Stomach smooth muscle (tissue), 2 donors: ENCODE data around the gene SCUBE3.

Source experiments
- H3K27ac ChIP-seq: one replicate; pipeline ENCODE4 v1.7.0; 2013; ENCODE audit warnings: mild to moderate bottlenecking, low read length, inconsistent platforms
- H3K27me3 ChIP-seq, 2 donors: one replicate each; pipeline ENCODE4 v1.7.0; 2013; ENCODE audit warnings: low read length in 2 of 2; ENCODE audit not compliant: insufficient read depth in 2 of 2, control insufficient read depth in 1 of 2
- H3K36me3 ChIP-seq, 2 donors: one replicate each; pipeline ENCODE4 v1.7.0; 2013; ENCODE audit warnings: low read length in 2 of 2; ENCODE audit not compliant: control insufficient read depth in 2 of 2, insufficient read depth in 2 of 2
- H3K4me1 ChIP-seq: one replicate; pipeline ENCODE4 v1.7.0; 2013; ENCODE audit warnings: low read length; ENCODE audit not compliant: control insufficient read depth, insufficient read depth
- H3K4me3 ChIP-seq, 2 donors: one replicate each; pipeline ENCODE4 v1.7.0; 2013; ENCODE audit warnings: low read length in 2 of 2
- H3K9ac ChIP-seq, 2 donors: one replicate each; pipeline ENCODE4 v1.7.0; 2013; ENCODE audit warnings: low read length in 2 of 2, mild to moderate bottlenecking in 1 of 2
- H3K9me3 ChIP-seq, 2 donors: one replicate each; pipeline ENCODE4 v1.7.0; 2013; ENCODE audit warnings: low read length in 2 of 2; ENCODE audit not compliant: control insufficient read depth in 2 of 2
- donor health status: healthy.
- donor health status: Pancreatic carcinoma.

SCUBE3 gene

DNA sequence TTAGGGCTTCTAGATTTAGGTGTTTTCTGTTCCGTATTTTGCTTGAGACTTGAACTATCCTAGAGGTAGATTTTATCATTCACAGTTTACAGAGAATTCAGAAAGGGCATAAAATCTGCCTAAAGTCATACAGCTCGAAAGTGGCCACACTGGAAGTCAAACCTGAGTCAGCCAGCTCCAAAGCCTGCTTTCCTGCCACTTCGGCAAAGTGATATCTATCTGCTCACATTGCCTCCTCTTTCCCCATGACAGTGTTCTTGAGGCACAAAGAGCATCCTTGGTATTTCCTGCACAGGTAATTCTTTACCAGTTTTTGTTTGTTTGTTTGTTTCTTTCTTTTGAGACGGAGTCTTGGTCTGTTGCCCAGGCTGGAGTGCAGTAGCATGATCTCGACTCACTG lies 19.4 kb upstream of the SCUBE3 start:
- H3K9me3 ChIP-seq = no peaks in the 10 kb centered on the region
- H3K4me1 ChIP-seq = no peaks in the 10 kb centered on the region
- H3K9ac ChIP-seq = no peak overlapping the region
- H3K27me3 ChIP-seq = no peaks in the 10 kb centered on the region
- H3K36me3 ChIP-seq = no peaks in the 10 kb centered on the region
- H3K27ac ChIP-seq = no peak overlapping the region
- H3K4me3 ChIP-seq = no peak overlapping the region

- Histone ChIP-seq H3K9me3 (no peaks in the 10 kb centered on the region), H3K4me1 (no peaks in the 10 kb centered on the region), H3K27ac (no peak overlapping the region), H3K9ac (no peak overlapping the region), H3K36me3 (no peaks in the 10 kb centered on the region), H3K27me3 (no peaks in the 10 kb centered on the region), H3K4me3 (no peak overlapping the region)
These were observed 18.5 kb upstream of the SCUBE3 start for GRCh38 chr6:35195120-35195780.

DNA sequence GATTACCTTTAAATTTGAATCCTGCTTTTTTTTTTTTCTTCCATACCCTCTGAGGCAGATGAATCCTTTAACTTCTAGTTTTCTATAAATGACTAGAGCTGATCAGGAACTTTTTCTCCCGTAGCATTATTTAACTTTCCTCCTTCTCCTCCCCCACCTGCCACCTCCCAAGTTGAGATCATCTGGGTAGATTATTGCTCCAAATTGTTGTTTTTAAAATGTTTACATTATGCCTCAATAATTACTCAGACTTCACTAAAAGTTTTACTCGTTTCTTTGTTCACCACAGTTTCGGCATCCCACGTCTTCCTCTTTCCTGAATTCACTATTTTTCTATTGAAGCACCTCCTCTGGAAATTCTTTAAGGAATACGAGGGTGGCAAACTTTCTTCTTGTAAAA lies 16.6 kb upstream of the SCUBE3 start:
- Histone ChIP-seq H3K4me3 (no peak overlapping the region), H3K9me3 (no peaks in the 10 kb centered on the region), H3K27ac (no peak overlapping the region), H3K9ac (no peak overlapping the region), H3K27me3 (peaks cover 0 to 4% of the 10 kb centered on the region in 2 donors), H3K4me1 (no peaks in the 10 kb centered on the region), H3K36me3 (no peaks in the 10 kb centered on the region)

GRCh38 chr6:35199866-35200265 lies 13.9 kb upstream of the SCUBE3 start:
- Histone ChIP-seq H3K27me3 (peaks cover 2 to 9% of the 10 kb centered on the region in 2 donors), H3K27ac (no peak overlapping the region), H3K4me1 (no peaks in the 10 kb centered on the region), H3K36me3 (no peaks in the 10 kb centered on the region), H3K9me3 (no peaks in the 10 kb centered on the region), H3K4me3 (no peak overlapping the region), H3K9ac (no peak overlapping the region)

DNA sequence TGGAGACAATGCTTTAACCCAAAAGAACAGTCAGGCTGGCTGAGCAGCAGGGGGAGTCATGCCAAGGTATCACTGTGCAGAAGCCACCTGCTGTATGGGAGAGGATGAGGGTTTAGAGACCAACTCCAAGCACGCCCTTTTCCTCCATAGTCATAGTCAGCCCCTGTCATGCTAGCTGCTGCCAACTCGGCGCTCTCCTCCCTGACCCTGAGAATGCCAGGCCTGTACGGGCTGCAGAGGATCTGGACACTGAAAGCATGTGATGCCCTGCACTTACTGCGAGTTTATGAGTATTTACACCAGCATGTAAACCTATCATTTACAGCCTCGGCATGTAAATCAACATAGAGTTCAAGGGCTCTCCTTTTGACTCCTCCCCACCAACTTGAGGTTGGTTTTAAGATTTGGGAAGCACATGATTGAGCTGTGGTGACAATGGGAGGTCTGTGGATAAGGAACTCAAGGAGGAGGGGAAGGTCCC lies 11.7 kb upstream of the SCUBE3 start:
- H3K9ac ChIP-seq = no peak overlapping the region
- H3K27ac ChIP-seq = no peak overlapping the region
- no peaks in the 10 kb centered on the region for H3K9me3 ChIP-seq
- H3K36me3 ChIP-seq = no peaks in the 10 kb centered on the region
- H3K4me1 ChIP-seq = no peaks in the 10 kb centered on the region
- H3K4me3 ChIP-seq = no peak overlapping the region
- peaks cover 8 to 9% of the 10 kb centered on the region in 2 donors for H3K27me3 ChIP-seq

GRCh38 chr6:35203152-35203670 lies 10.5 kb upstream of the SCUBE3 start:
- H3K9ac ChIP-seq = no peak overlapping the region
- no peak overlapping the region for H3K27ac ChIP-seq
- peaks cover 9 to 12% of the 10 kb centered on the region in 2 donors for H3K27me3 ChIP-seq
- no peaks in the 10 kb centered on the region for H3K36me3 ChIP-seq
- H3K4me1 ChIP-seq = no peaks in the 10 kb centered on the region
- no peaks in the 10 kb centered on the region for H3K9me3 ChIP-seq
- no peak overlapping the region for H3K4me3 ChIP-seq

GRCh38 chr6:35203680-35204079 lies 10.1 kb upstream of the SCUBE3 start:
- Histone ChIP-seq H3K9me3 (no peaks in the 10 kb centered on the region), H3K9ac (no peak overlapping the region), H3K4me3 (no peak overlapping the region), H3K27me3 (peaks cover 9 to 14% of the 10 kb centered on the region in 2 donors), H3K27ac (no peak overlapping the region), H3K4me1 (no peaks in the 10 kb centered on the region), H3K36me3 (no peaks in the 10 kb centered on the region)

DNA sequence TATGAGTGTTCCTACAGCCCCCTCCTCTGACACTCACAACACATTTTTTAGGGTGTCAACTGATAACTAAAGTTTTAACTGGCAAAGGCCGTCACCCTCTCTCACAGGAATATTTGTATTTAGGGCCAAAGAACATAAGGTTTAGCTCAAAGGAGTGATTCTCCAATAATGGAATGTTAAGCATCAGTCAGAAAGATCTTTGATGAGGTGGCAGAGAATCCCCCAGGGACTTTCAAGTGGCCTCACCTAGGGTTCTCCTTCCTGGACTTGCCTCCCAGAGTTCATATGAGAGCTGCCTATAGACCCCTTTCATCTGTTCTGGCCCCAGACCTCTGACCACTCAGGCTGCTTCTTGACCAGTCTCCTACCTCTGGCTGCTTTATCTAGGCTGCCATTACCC lies 7.4 kb upstream of the SCUBE3 start:
- H3K4me3 ChIP-seq = no peak overlapping the region
- H3K9me3 ChIP-seq = no peaks in the 10 kb centered on the region
- H3K36me3 ChIP-seq = no peaks in the 10 kb centered on the region
- H3K9ac ChIP-seq = no peak overlapping the region
- H3K4me1 ChIP-seq = no peaks in the 10 kb centered on the region
- H3K27me3 ChIP-seq = peaks cover 14 to 23% of the 10 kb centered on the region in 2 donors
- H3K27ac ChIP-seq = no peak overlapping the region

DNA sequence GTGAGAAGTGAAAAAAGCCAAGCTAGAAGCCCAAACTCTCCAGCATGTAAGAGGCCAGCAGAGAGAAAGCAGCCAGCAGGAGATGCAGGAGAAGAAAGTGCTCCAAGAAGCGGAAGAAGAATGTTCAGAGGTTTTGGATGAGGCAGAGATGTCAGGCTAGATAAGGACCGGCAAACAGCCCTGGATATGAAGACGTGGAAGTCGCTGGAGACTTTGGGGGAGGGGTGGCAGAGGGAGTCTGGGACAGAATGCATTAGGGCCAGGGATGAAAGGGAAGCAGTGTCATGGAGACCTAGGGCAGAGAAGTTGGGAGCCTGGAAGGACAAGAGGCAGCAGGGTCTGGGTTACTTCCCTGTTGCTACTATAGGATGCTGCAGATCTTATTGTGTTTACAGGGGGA lies 5.3 kb upstream of the SCUBE3 start:
- no peaks in the 10 kb centered on the region for H3K9me3 ChIP-seq

GRCh38 chr6:35209081-35209480 lies 4.7 kb upstream of the SCUBE3 start:
- Histone ChIP-seq H3K9ac (no peak overlapping the region), H3K4me3 (no peak overlapping the region), H3K36me3 (no peaks in the 10 kb centered on the region), H3K27me3 (peaks cover 31 to 43% of the 10 kb centered on the region in 2 donors), H3K27ac (no peak overlapping the region), H3K4me1 (peaks cover 12% of the 10 kb centered on the region), H3K9me3 (no peaks in the 10 kb centered on the region)

More for the DNA sequence above, 5.3 kb upstream of the SCUBE3 start:
- H3K9ac ChIP-seq = no peak overlapping the region
- H3K36me3 ChIP-seq = no peaks in the 10 kb centered on the region
- no peak overlapping the region for H3K4me3 ChIP-seq
- H3K4me1 ChIP-seq = peaks cover 5% of the 10 kb centered on the region
- H3K27ac ChIP-seq = no peak overlapping the region
- peaks cover 25 to 43% of the 10 kb centered on the region in 2 donors for H3K27me3 ChIP-seq

DNA sequence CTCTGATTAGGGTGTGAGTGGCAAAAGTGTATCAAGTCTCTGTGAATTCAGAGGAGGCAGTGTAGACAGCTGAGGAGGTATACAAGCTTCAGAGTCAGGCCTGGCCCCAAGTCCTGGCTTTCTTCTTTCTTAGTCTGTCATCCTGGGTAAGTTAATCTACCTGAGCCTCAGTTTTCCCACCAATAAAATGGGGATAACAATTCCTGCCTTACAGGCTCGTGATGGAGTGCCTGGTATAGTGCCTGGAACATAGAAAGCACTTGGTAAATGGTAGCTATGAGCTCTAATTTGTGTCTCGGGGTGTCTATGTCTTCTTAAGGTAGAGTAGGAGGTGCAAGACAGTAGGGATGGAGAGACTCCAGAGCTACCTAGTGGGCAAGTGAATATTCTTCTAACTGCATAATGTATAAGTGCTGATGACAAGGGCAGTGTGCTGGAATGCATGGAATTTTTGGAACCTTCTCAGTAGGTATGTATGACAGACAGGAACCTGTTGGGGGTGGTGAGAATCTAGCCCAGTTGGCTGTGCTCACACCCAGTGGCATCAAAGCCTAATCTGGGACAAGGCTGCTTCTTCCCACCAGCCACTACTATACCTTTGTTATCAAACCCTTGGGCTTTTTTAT lies 4.0 kb upstream of the SCUBE3 start:
- no peaks in the 10 kb centered on the region for H3K9me3 ChIP-seq
- peaks cover 18% of the 10 kb centered on the region for H3K4me1 ChIP-seq
- H3K36me3 ChIP-seq = no peaks in the 10 kb centered on the region
- no peak overlapping the region for H3K4me3 ChIP-seq
- peaks cover 34 to 44% of the 10 kb centered on the region in 2 donors for H3K27me3 ChIP-seq
- no peak overlapping the region for H3K27ac ChIP-seq
- H3K9ac ChIP-seq = no peak overlapping the region
